Activated naive CD4-positive, alpha-beta T cell treated with Interleukin-2 at 50 U/mL for 16 hours (primary cell): Measurements from ENCODE around the gene WDR45B.
"Not testable (repeated sequence)": the region's sequence is repeated elsewhere in the genome, so short reads cannot be mapped to it uniquely, and the experiment has no call there.

Source experiments
- DNase-seq: peaks from one replicate; pipeline ENCODE4 v3.0.0-alpha.2; 2020

Gene WDR45B

DNA sequence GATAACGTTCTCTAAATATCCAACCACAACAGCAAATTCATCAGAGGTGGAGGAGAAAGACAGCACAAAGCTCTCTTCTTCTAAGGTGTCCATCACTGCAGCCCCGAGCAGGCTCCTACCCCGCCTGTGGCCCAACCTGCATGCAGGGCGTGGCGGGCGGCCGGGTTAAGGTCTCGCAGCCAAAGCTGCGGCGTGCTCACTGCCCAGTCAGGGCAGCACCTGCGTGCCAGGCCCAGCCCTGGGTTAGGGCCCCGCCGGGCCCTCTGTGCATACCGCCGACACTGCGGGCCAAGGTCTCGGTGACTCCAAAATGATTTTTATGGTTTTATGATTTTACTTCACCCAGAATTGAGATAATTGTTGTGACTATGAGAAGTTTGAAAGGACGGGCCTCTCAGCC is 70.9 kb downstream of the WDR45B start:
- no peak for DNase-seq

DNA sequence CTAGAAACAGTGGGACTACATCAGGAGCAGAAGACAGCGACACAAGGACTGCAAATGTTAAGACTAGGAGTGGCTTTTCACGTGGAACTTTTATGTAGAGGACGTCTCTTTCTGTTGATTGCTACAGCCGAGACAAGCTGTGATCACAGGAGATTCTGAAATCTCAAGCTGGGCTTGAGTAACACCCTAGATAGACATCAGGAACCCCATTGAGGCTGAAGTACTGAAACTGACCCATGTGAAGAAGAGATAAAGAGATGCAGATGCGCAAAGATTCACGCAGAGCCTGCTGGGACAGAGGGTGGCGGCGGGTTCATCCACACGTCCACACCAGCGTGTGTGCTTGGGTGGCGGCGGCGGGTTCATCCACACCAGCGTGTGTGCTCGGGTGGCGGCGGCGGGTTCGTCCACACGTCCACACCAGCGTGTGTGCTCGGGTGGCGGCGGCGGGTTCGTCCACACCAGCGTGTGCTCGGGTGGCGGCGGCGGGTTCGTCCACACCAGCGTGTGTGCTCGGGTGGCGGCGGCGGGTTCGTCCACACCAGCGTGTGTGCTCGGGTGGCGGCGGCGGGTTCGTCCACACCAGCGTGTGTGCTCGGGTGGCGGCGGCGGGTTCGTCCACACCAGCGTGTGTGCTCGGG is 72.5 kb downstream of the WDR45B start:
- DNase-seq = not testable (repeated sequence)

- DNase-seq = no peak
Observed at GRCh38 chr17:82574041-82574440, 74.2 kb downstream of the WDR45B start.

DNA sequence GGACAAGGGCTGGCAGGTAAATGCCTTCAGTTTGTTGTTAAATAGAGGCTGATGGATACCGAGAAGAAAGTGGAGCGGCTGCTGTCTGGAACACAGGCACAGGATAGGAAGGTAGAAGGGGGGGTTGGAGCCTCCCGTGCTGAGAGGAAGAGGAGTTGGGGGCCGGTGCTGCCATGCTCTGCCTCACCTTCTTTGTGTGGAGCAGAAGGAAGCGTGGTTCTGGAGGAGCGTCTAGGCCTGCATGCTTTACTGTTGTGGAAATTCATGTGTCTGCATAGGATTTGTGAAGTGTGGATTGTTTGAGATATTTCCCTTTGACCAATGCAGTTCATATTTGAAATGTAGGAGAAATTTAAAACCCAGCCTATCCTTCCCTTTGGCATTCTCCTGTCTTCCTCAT is 76.4 kb downstream of the WDR45B start:
- no peak for DNase-seq

DNA sequence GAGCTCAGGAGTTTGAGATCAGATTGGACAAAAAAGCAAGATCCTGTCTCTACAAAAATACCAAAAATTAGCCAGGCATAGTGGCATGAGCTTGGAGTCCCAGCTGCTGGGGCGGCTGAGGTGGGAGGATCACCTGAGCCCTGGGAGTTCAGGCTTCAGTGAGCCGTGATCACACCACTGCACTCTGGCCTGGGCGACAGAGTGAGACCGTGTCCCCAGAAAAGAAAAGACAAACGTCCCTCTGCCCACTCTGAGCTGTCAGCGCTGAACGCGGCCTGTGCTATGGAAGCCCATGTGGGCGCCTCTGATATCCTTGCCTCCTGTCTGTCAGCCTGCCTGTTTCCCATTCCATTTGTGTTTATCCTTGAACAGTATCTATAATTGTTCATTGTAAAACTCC is 78.0 kb downstream of the WDR45B start:
- no peak for DNase-seq

DNA sequence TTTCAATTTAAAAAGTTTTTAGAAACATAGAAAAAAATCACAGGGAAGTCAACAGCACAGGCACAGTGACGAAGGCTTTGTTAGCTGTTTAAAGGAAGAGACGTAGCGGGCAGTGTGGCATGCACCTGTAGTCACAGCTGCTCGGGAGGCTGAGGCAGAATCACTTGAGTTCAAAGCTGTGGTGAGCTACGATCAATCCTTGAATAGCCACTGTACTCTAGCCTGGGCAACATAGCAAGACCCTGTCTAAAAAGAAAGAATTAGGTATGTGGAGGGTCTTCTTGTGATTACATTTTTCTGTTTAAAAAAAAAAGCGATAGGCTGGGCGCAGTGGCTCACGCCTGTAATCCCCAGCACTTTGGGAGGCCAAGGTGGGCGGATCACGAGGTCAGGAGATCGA is 78.6 kb downstream of the WDR45B start:
- DNase-seq = no peak

- DNase-seq = no peak
Observed at GRCh38 chr17:82568997-82569393, 79.2 kb downstream of the WDR45B start.

DNA sequence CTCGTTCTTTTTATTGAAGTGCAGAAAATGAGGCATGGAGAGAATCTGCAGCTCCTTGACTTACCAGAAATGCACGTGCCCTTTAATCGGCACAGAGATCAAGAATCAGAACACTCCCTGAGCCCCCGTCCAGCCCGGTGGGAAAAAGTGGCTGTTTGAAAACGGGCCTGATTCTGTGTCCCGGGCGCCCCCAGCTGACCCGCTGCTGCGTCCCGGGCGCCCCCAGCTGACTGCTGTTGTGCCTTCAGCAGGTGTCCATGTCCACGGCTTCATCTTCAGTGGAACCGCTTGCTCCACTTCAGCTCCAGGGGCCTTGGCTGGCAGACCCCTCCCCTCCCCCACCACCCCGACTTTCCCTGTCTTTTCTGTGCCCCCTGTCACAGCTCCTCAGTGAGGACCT is 81.0 kb downstream of the WDR45B start:
- no peak for DNase-seq

- no peak for DNase-seq
Observed at GRCh38 chr17:82566129-82566960, 81.9 kb downstream of the WDR45B start.

- DNase-seq = no peak
Observed at GRCh38 chr17:82565551-82565950, 82.7 kb downstream of the WDR45B start.
